ENCODE measurements around the gene GATAD2A.

- no peak for TF ChIP-seq POLR2AphosphoS5 (IDR thresholded peaks at IDR 0.05; ENCODE audit: low read depth, low read length)
- no peak for TF ChIP-seq SIN3A (IDR thresholded peaks at IDR 0.05; ENCODE audit: borderline replicate concordance, insufficient read depth, low read length)
Measured at GRCh38 chr19:19447536-19448237, 42.2 kb downstream of the GATAD2A start.
